Hepatocyte (in vitro differentiated cells): Measurements from ENCODE around the gene RPL36AL.

Experiments
- EZH2 ChIP-seq: fragments of 200-600 bp; sonication (generic); IDR thresholded peaks from 2 replicates; pipeline ENCODE4 v1.6.1; 2016; ENCODE audit warnings: antibody characterized with exemption, mild to moderate bottlenecking, borderline replicate concordance
- EZH2phosphoT487 ChIP-seq: fragments of 200-600 bp; sonication (generic); IDR thresholded peaks from one replicate; pipeline ENCODE4 v1.6.1; 2018; ENCODE audit warnings: antibody characterized with exemption, mild to moderate bottlenecking, low read depth, moderate library complexity; ENCODE audit not compliant: unreplicated experiment, severe bottlenecking
- TF ChIP-seq, protein P1 (sequence below): fragments of 200-600 bp; sonication (generic); IDR thresholded peaks from 2 replicates; pipeline ENCODE4 v1.5.1; 2016; ENCODE audit warnings: antibody characterized with exemption, mild to moderate bottlenecking; ENCODE audit not compliant: poor library complexity

DNA sequence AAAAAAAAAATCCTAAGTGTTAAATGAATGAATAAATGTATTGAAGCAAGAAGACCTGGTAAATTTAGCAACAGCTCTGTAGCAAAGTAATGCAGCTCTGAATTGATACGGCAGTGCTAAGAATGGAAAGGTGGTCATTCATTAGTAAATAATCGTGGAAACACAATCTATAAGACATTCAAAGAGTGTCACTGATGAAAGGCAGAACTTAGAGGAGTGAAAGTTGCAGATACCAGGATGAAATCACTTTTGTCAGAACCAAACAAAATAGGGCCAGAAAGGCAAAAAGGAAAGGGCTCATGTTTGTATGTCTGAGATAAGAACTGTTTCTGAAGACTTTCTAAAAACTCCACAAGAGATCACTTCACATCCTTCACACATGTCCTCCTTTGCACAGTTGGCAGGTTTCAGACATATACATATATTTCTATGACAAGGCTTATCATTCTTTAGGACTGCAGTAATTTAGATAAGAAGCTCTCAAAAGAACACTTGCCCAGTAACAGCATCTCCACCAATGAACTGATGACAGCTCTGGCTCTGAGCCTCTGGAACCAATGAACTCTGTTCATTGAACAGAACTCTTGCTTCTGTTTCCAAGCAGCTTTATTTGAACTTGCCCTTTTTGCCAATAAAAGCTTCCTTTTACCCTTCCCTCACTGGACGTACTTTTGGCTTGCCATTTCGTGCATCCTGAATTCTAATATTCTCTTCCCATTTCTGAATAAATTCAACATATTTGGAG lies 25.9 kb downstream of the RPL36AL start:
- TF ChIP-seq, protein P1, sequence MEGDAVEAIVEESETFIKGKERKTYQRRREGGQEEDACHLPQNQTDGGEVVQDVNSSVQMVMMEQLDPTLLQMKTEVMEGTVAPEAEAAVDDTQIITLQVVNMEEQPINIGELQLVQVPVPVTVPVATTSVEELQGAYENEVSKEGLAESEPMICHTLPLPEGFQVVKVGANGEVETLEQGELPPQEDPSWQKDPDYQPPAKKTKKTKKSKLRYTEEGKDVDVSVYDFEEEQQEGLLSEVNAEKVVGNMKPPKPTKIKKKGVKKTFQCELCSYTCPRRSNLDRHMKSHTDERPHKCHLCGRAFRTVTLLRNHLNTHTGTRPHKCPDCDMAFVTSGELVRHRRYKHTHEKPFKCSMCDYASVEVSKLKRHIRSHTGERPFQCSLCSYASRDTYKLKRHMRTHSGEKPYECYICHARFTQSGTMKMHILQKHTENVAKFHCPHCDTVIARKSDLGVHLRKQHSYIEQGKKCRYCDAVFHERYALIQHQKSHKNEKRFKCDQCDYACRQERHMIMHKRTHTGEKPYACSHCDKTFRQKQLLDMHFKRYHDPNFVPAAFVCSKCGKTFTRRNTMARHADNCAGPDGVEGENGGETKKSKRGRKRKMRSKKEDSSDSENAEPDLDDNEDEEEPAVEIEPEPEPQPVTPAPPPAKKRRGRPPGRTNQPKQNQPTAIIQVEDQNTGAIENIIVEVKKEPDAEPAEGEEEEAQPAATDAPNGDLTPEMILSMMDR: no peak
- TF ChIP-seq EZH2 (no peak), EZH2phosphoT487 (no peak)
